NCI-H460 (cell line): ENCODE results near the gene RABL2A. TPM values are rescaled to one million over a fixed set of nuclear protein-coding genes. Genes with fewer than 3 reads are reported as not detected.
A peak's percentile ranks its signal among the peaks of the same experiment; 100 is the strongest.
"Not testable (repeated sequence)": the region's sequence is repeated elsewhere in the genome, so short reads cannot be mapped to it uniquely, and the experiment has no call there.

Experiments used
- DNase-seq: peaks from one replicate; pipeline ENCODE4 v3.0.0-alpha.2; 2016; ENCODE audit warnings: low read depth; ENCODE audit errors: extremely low read depth
- total RNA-seq: library from RNA; depleted of rRNA; stranded (reverse); fragments of >200 nt; shearing (Covaris generic); gene quantifications from 2 replicates; pipeline ENCODE4 v1.2.3, GENCODE V29; 2014

The RABL2A gene
- total RNA-seq, 1 experiment from 2014 or later: 8.8 TPM

DNA sequence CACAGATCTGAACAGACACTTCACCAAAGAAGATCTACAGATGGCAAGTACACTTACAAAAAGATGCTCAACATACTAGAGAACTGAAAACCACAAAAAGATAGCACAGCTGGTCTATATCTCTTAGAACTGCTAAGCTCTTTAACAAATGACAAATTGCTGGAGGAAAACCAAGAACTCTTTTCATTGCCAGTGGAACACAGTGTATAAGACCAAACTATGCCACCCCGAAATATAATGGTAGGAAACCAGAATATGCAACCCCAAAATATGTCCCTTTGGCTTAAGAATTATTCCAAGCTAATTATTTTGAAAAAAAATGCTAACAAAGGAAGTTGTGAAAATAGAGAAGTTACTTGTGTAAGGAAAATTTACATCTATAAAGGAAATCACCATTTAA lies 21.0 kb upstream of the RABL2A start:
- DNase-seq: not testable (repeated sequence)

DNA sequence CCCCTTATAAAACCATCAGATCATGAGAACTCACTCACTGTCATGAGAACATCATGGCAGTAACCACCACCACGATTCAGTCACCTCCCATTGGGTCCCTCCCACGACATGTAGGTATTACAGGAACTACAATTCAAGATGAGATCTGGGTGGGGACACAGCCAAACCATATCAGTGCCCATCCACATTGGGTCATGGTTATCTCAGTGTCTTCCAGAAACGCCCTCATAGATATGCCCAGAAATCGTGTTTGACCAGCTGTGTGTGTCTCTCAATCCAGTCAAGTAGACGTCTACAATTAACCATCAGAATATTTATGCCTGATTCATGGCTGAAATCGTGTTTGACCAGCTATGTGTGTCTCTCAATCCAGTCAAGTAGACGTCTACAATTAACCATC lies 17.2 kb upstream of the RABL2A start:
- not testable (repeated sequence) for DNase-seq

DNA sequence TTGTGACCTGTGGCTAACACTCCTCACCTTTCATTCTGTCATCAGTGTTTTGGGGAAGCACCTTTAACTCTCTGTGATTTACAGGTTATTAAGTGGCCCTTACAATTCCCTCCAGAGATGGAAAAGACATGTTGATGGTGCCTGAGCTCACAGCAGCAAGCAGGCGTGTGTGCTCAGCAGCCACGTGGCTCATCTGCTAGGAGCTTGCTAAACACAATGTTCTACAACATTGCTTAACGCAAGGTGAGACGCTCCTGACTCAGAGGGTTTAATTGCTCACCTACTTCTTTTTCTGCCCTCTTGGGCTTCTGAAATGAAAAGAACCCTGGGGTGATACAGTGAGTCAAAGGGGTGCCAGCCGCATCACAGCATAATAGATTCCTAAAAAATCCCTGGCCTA lies 6.1 kb upstream of the RABL2A start:
- DNase-seq: not testable (repeated sequence)

DNA sequence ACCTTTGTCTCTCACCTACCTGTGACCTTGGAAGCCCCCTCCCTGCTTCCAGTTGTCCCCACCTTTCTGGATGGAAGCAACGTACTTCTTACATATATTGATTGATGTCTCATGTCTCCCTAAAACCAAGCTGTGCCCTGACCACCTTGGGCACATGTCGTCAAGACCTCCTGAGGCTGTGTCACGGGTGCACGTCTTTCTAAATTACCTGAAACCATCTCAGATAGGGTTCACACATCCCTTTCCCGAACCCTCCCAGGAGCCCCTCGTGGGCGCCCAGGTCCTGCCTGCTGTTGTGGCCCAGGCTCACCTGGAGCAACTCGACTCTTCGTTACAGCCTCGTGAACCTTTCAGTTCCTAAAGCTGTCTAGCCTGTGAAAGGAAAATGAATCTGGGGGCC lies 1.2 kb upstream of the RABL2A start:
- DNase-seq: not testable (repeated sequence)

DNA sequence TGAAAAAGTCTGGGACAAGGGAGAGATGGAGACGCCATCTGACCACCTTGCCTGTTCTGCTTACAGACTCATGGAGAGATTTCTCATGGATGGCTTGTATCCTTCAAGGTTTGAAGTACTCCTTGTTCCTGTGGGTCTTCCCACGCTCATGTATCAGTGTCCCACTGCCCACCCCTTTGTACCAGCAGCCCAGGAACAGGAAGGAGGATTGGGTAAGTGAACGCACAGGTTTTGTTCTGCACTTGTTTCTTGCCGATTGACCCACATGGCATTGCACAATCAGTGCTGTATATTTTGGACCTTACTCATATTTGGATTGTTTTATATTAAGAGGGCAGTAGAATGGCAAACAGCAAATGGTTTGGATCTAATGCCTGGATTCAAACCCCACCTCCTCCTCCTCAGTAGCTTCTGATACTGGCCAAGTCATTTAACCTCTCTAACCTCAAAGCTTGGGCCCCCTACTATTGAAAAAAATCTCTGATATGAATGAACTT lies 5.8 kb downstream of the RABL2A start:
- DNase-seq: not testable (repeated sequence)

DNA sequence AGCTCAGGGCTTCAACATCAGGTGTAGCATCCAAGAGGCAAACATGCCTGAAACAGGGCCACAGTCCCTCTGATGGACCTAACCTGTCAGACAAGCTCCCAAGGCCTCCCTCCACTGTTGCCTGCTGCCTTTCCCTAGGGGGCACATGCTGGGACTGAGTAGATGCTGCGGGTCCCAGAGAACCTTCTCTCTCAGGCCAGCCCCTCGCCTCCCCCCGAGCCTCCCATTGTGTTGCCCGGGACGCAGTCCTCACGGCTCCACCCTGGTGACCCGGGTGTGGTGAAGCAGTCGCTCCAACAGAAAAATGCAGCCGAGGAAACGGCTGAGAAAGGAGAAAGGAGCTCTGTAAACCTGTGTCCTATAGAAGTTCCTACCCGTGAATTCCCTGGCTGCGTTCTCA lies 8.3 kb downstream of the RABL2A start:
- not testable (repeated sequence) for DNase-seq

DNA sequence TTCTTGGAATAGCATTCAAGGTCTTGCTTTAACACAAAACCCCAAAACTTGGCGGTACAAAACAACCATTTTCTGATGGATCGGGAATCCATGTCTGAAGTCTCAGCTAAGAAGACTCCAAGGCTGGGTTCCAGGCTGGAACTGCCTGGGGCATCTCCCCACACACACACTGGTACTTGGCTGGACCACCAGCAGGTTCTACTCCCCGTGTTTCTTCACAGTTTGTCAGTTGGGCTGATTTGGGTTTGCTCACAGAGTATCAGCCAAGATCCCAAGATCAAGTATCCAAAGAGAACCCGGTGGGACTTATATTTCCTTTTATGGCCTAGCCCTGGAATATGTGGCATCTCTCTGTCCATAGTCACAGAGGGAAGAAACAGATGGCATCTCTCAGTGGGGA lies 9.2 kb downstream of the RABL2A start:
- DNase-seq: not testable (repeated sequence)

DNA sequence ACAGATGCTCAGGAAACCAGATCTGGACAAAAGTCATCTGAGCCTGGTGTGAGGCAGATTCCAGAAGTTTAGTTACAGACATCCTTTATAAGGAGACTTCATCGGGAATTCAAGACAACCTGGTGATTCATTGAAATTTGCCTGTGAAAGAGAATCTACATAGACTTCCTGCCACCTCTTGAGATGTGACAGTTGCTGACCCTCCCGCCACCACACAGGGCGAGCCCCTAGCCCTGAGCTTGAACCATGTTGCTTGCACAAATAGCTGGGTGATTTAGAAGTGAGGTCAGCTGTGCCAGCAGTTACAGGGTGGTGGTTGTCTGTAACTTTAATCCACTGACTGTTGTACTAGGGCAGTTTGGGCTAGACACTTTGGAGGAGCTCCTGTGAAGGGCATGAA lies 11.0 kb downstream of the RABL2A start:
- DNase-seq: not testable (repeated sequence)

DNA sequence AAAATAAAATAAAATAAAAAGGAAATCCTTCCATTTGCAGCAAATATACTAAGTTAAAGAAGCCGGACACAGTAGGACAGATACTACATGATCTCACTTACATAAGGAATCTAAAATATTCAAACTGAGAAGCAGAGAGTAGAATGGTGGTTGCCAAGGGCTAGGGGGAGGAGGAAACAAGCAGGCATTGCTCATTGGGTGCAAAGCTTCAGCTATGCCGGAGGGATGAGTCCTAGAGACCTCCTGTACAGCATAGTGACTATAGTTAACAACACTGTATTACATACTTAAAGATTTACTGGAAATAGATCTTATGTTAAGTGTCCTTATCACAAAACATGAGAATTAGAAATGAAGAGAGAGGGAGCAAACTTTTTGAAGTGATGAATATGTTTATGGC lies 19.2 kb downstream of the RABL2A start:
- DNase-seq: not testable (repeated sequence)

DNA sequence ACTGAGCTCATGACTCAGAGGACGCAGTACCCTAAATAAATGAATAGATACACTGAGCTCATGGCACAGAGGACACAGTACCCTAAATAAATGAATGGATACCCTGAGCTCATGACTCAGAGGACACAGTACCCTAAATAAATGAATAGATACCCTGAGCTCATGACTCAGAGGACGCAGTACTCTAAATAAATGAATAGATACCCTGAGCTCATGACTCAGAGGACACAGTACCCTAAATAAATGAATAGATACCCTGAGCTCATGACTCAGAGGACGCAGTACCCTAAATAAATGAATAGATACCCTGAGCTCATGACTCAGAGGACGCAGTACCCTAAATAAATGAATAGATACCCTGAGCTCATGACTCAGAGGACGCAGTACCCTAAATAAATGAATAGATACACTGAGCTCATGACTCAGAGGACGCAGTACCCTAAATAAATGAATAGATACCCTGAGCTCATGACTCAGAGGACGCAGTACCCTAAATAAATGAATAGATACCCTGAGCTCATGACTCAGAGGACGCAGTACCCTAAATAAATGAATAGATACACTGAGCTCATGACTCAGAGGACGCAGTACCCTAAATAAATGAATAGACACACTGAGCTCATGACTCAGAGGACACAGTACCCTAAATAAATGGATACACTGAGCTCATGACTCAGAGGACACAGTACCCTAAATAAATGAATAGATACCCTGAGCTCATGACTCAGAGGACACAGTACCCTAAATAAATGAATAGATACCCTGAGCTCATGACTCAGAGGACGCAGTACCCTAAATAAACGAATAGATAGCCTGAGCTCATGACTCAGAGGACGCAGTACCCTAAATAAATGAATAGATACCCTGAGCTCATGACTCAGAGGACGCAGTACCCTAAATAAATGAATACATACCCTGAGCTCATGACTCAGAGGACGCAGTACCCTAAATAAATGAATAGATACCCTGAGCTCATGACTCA lies 24.1 kb downstream of the RABL2A start:
- DNase-seq: not testable (repeated sequence)

DNA sequence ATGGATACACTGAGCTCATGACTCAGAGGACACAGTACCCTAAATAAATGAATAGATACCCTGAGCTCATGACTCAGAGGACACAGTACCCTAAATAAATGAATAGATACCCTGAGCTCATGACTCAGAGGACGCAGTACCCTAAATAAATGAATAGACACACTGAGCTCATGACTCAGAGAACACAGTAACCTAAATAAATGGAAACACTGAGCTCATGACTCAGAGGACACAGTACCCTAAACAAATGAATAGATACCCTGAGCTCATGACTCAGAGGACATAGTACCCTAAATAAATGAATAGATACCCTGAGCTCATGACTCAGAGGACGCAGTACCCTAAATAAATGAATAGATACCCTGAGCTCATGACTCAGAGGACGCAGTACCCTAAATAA lies 25.5 kb downstream of the RABL2A start:
- DNase-seq: not testable (repeated sequence)

DNA sequence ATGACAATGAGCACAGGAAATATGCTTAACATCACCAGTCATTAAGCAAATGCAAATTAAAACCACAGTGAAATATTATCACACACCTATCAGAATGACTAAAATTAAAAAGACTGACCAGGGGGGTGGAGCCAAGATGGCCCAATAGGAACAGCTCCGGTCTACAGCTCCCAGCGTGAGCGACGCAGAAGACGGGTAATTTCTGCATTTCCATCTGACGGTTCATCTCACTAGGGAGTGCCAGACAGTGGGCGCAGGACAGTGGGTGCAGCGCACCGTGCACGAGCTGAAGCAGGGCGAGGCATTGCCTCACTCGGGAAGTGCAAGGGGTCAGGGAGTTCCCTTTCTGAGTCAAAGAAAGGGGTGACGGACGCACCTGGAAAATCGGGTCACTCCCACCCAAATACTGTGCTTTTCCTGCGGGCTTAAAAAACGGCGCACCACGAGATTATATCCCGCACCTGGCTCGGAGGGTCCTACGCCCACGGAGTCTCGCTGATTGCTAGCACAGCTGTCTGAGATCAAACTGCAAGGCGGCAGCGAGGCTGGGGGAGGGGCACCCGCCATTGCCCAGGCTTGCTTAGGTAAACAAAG lies 29.1 kb downstream of the RABL2A start:
- peak; percentile 6 for DNase-seq

DNA sequence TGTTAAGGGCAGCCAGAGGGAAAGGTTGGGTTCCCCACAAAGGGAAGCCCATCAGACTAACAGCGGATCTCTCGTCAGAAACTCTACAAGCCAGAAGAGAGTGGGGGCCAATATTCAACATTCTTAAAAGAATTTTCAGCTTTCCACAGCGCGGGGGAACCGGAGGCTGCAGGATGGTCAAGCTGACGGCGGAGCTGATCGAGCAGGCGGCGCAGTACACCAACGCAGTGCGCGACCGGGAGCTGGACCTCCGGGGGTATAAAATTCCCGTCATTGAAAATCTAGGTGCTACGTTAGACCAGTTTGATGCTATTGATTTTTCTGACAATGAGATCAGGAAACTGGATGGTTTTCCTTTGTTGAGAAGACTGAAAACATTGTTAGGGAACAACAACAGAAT lies 30.7 kb downstream of the RABL2A start:
- not testable (repeated sequence) for DNase-seq

DNA sequence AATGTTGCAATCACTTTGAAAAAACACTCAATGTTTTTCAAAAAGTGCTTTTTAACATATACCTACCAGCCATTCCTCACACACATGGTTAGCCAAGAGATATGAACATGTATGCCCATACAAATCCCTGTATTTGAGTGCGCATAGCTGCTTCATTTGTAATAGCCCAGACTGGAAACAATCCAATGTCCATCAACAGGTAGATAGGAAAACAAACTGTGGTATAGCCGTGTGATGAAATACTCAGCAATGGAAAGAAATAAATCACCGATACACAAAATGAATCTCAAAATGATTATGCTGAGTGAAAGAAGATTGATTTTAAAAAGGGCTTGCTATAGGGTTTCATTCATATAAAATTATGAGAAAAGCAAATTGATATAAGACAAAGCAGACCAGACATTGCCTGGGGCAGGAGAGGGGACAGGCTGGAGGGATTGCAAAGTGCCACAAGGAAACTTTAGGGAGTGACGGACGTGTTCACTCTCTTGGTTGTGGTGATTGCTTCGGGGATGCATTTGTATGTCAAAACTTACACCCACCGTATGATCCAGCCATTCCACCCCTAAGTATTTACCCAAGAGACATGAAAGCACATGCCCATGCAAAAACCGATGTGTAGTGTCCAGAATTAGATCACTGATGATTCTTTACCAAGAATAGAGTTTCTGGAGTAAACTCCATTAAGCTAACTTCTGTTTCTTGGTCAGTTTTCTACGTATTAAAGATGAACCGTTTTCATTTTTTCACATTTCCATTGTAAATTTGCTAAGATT lies 36.4 kb downstream of the RABL2A start:
- DNase-seq: not testable (repeated sequence)

DNA sequence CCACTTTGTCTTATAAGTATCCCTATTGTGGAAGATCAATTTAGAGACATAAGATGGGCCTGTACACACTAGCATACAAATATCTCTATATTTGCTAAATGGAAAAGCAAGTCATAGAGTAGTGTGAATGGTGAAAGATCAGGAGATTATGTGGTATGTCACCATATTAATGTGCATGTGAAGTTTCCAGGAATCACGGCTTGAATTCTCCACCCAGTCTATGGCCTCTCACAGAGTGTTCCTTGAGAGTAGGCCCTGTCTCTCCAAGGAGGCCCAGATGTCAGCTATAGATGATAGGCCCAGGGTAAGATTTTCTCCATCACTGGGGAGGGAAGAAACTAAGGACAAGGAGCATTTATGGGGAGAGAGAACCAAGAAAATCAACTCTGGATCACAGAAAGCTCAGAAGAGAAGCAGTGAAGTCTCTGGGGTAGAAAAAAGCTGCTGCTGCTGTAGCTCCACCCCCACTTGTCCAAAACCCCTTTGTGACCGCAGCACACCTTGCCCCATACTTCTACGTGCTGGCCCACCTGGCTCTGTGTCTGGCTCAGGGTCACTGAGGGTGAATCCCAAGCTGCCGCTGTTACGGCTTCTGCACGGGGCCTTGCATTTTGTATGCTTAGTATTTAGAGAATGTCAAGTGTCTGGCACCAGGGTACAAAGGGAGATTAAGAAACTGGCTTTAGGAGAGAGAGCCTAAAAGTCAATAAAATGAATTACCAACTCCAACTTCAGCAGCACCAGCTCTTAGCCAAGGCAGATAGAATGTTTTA lies 37.9 kb downstream of the RABL2A start:
- DNase-seq: not testable (repeated sequence)

DNA sequence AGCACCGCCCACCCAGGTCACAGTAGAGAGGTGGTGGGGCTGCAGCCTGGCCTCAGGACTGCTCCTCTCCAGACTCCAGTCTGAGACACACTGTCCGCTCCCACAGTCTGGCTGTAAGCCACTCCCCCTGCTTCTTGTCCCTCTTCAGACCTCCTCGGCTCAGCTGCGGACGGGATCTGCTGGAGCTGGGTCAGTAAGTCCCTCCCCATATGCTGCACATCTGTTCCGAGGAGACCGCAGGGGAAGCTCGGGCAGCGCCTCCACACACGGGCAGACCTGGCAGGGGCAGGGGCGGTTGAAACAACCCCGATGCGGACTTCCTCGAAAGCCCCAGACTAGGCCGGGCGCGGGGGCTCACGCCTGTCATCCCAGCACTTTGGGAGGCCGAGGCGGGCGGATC lies 41.9 kb downstream of the RABL2A start:
- not testable (repeated sequence) for DNase-seq

DNA sequence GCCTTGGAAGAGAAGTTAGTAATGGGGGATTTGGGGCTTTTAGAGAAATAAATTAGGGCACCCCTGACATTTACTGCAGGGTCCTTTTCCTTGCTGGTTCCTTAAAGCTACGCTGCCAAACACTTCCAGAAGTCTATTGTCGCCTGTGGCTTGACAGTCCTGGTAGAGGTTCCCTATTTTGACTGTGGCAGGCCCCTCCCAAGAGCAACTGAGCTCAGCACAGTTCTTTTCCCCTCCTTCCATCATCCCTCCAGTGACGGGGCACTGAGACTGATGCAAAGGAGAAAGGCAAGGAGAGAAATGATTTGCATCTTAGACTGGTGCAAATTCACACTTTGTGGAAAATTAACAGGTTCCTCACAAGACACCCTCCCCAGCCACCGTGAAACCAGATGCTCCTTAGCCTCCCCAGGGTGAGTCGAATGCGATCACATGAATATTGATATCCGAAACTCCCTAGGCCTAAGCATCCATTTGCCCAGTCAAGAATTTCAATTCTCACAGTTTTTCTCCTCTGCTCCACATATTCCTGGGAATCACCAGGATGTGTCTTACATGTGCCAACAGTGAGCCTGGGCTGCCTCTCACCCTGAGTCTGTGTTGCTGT lies 45.4 kb downstream of the RABL2A start:
- no peak for DNase-seq

DNA sequence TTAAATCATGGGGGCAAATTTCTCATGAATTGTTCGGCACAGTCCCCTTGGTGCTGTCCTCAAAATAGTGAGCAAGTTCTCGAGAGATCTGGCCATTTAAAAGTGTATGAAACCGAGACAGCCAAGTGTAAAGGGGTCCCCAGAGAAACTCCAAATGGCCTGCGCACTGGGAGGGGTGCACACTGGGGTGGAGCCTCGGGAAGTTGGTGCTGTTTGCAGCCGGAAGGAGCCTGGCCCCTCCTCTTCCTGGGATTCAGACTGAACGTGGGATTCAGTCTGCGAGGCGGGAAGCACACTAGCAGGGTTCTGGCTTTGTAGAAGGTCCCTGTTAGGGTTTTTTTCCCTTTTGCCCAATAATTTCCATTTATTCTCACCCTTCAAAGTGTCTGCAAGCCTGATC lies 48.8 kb downstream of the RABL2A start:
- no peak for DNase-seq

DNA sequence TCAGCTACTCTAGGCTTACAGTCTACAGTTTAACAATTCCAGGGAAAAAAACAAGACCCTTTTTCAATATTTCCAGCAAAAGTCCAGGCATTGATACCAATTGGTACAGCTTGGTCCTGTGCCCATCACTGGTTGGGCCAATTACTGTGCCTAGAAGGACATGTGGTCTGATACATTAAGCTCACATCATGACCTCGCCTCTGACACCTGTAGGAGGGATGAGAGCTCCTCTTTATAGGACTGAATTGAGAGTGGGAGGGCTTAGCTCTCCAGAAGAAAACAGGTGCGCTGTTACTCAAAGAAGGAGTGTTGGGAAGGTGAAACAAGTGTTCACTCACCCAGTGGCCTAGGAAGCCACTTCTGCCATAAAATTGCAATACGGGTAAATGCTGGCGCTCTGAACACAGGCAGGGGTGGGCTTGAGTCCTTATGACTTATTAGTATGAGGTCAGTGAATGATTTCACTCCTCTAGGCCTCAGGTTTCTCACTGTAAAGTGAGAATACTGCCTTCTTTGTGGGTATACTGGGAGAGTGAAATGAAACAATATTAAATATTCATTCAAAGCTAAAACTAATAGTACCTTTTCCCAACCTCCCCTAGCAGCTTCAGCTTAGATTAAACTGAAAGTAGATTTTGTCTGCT lies 49.7 kb downstream of the RABL2A start:
- DNase-seq: no peak
